ENCODE data around the gene ERBB2. TPM values are rescaled to one million over a fixed set of nuclear protein-coding genes. Genes with fewer than 3 reads are reported as not detected.

The ERBB2 gene
- total and polyA plus RNA-seq, 2 of the 13 experiments (the other 11 are each of a cell fraction or from before 2014, with no cell fraction given), result 57.7 to 64.1 TPM

DNA sequence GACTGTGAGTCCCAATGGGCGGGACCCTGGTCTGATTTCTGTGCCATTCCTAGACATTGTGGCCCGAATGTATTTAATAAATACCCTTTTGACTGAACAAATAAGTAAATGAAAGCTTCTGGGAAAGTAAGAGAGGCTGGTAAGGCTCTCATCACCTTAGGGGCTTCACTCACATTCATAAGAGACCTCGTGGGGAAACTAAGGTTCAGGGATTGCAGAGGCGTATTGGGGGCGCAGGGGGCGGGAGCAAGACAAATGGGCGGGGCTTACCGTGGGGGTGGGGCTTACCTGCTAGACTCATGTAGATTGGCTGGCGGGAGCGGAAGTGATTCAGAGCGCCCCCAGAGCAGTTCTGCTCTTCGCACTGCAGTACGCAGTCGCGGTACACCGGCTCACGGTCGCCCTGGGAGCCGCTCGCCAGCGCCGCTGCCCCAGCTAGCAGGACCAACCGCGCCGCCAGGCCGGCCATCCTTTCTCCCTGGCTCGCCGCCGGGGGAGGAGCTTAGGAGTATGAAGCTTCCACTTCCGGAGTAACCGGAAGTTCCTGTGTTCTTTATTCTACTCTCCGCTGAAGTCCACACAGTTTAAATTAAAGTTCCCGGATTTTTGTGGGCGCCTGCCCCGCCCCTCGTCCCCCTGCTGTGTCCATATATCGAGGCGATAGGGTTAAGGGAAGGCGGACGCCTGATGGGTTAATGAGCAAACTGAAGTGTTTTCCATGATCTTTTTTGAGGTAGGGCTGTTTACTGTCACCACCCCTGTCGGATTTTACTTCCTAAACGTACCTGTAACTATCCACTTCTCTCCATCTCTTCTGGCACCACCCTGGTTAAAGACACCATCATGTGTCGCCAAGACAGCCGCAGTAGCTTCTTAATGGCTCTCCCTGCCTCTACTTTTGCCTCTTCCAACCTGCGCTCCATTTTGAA is 12.1 kb upstream of the ERBB2 start, which contains the start of gene PGAP3 (continued):
- TF ChIP-seq, protein P1, sequence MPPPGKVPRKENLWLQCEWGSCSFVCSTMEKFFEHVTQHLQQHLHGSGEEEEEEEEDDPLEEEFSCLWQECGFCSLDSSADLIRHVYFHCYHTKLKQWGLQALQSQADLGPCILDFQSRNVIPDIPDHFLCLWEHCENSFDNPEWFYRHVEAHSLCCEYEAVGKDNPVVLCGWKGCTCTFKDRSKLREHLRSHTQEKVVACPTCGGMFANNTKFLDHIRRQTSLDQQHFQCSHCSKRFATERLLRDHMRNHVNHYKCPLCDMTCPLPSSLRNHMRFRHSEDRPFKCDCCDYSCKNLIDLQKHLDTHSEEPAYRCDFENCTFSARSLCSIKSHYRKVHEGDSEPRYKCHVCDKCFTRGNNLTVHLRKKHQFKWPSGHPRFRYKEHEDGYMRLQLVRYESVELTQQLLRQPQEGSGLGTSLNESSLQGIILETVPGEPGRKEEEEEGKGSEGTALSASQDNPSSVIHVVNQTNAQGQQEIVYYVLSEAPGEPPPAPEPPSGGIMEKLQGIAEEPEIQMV (CRISPR knock-in tag; IDR thresholded peaks at IDR 0.05; ENCODE audit: low read depth), result peak; percentile 68; the same call in 1 of the 2 replicates
- no peak for TF ChIP-seq SIX4 (CRISPR knock-in tag; IDR thresholded peaks at IDR 0.05)
- TF ChIP-seq ZKSCAN8 (CRISPR knock-in tag; IDR thresholded peaks at IDR 0.05; ENCODE audit: borderline replicate concordance), result peak; percentile 49; the same call in 1 of the 2 replicates
- TF ChIP-seq, protein P2, sequence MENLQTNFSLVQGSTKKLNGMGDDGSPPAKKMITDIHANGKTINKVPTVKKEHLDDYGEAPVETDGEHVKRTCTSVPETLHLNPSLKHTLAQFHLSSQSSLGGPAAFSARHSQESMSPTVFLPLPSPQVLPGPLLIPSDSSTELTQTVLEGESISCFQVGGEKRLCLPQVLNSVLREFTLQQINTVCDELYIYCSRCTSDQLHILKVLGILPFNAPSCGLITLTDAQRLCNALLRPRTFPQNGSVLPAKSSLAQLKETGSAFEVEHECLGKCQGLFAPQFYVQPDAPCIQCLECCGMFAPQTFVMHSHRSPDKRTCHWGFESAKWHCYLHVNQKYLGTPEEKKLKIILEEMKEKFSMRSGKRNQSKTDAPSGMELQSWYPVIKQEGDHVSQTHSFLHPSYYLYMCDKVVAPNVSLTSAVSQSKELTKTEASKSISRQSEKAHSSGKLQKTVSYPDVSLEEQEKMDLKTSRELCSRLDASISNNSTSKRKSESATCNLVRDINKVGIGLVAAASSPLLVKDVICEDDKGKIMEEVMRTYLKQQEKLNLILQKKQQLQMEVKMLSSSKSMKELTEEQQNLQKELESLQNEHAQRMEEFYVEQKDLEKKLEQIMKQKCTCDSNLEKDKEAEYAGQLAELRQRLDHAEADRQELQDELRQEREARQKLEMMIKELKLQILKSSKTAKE (CRISPR knock-in tag; IDR thresholded peaks at IDR 0.05; ENCODE audit: borderline replicate concordance), result 0 out of 2 replicates have a peak, but pooled peaks have one; percentile 32
- TF ChIP-seq ZNF256 (CRISPR knock-in tag; conservative IDR thresholded peaks at IDR 0.05), result peak; percentile 92
- TF ChIP-seq, protein P3, sequence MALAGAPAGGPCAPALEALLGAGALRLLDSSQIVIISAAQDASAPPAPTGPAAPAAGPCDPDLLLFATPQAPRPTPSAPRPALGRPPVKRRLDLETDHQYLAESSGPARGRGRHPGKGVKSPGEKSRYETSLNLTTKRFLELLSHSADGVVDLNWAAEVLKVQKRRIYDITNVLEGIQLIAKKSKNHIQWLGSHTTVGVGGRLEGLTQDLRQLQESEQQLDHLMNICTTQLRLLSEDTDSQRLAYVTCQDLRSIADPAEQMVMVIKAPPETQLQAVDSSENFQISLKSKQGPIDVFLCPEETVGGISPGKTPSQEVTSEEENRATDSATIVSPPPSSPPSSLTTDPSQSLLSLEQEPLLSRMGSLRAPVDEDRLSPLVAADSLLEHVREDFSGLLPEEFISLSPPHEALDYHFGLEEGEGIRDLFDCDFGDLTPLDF (CRISPR knock-in tag; IDR thresholded peaks at IDR 0.05), result peak; percentile 58; the same call in 1 of the 2 replicates
- no peak for TF ChIP-seq SMAD9 (CRISPR knock-in tag; IDR thresholded peaks at IDR 0.05)
- no peak for TF ChIP-seq ATAD3A (CRISPR knock-in tag; IDR thresholded peaks at IDR 0.05)
- TF ChIP-seq ZNF496 (CRISPR knock-in tag; IDR thresholded peaks at IDR 0.05; ENCODE audit: insufficient replicate concordance), result no peak
- peak; percentile 49 for TF ChIP-seq SRSF1 (optimal IDR thresholded peaks at IDR 0.05; ENCODE audit: low read depth, low read length)
- no peak for TF ChIP-seq ZNF484 (CRISPR knock-in tag; IDR thresholded peaks at IDR 0.05; ENCODE audit: borderline replicate concordance, low read depth)
- no peak for TF ChIP-seq XBP1 (CRISPR knock-in tag; IDR thresholded peaks at IDR 0.05)
- TF ChIP-seq ZZZ3 (CRISPR knock-in tag; IDR thresholded peaks at IDR 0.05; ENCODE audit: borderline replicate concordance), result no peak
- TF ChIP-seq RFX5 (IDR thresholded peaks at IDR 0.05; ENCODE audit: low read depth, low read length), result no peak
- TF ChIP-seq, protein P4, sequence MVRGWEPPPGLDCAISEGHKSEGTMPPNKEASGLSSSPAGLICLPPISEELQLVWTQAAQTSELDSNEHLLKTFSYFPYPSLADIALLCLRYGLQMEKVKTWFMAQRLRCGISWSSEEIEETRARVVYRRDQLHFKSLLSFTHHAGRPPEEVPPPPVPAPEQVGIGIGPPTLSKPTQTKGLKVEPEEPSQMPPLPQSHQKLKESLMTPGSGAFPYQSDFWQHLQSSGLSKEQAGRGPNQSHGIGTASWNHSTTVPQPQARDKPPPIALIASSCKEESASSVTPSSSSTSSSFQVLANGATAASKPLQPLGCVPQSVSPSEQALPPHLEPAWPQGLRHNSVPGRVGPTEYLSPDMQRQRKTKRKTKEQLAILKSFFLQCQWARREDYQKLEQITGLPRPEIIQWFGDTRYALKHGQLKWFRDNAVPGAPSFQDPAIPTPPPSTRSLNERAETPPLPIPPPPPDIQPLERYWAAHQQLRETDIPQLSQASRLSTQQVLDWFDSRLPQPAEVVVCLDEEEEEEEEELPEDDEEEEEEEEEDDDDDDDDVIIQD (CRISPR knock-in tag; IDR thresholded peaks at IDR 0.05; ENCODE audit: low read depth), result no peak
- TF ChIP-seq BRD4 (CRISPR knock-in tag; IDR thresholded peaks at IDR 0.05), result peak; percentile 73; the same call in 1 of the 2 replicates
- TF ChIP-seq ZNF644 (CRISPR knock-in tag; IDR thresholded peaks at IDR 0.05; ENCODE audit: low read depth), result no peak
- no peak for TF ChIP-seq HMGA1 (CRISPR knock-in tag; conservative IDR thresholded peaks at IDR 0.05)
- TF ChIP-seq ZNF350 (CRISPR knock-in tag; IDR thresholded peaks at IDR 0.05; ENCODE audit: borderline replicate concordance, low read depth), result peak; percentile 18; the same call in 1 of the 2 replicates
- TF ChIP-seq ZSCAN12 (CRISPR knock-in tag; IDR thresholded peaks at IDR 0.05), result peak; percentile 94
- no peak; the same call in 1 of the 2 replicates for TF ChIP-seq ZNF224 (CRISPR knock-in tag; IDR thresholded peaks at IDR 0.05)
- no peak for TF ChIP-seq ZNF776 (CRISPR knock-in tag; IDR thresholded peaks at IDR 0.05)
